Neural progenitor cell (in vitro differentiated cells): ENCODE data around the gene PRRT3. TPM values are rescaled to one million over a fixed set of nuclear protein-coding genes. Genes with fewer than 3 reads are reported as not detected.

ENCODE experiments used
- DNase-seq: peaks from one replicate; pipeline ENCODE4 v3.0.0-alpha.2; 2016; ENCODE audit warnings: low spot score
- H2AFZ ChIP-seq: fragments of 200-600 bp; sonication (generic); replicated peaks from 2 replicates; pipeline ENCODE4 v1.6.1; 2016; ENCODE audit warnings: antibody characterized with exemption
- H3F3A ChIP-seq: fragments of 200-600 bp; sonication (generic); 2 replicates; pipeline ENCODE4 v1.6.1; 2016; ENCODE audit warnings: antibody characterized with exemption, low read depth
- H3K27ac ChIP-seq: fragments of 200-600 bp; sonication (generic); 2 replicates; pipeline ENCODE4 v1.5.1; 2016; ENCODE audit warnings: mild to moderate bottlenecking
- H3K27me3 ChIP-seq: fragments of 200-600 bp; sonication (generic); 2 replicates; pipeline ENCODE4 v1.6.1; 2016; ENCODE audit warnings: mild to moderate bottlenecking, moderate library complexity
- H3K36me3 ChIP-seq: fragments of 200-600 bp; sonication (generic); 2 replicates; pipeline ENCODE4 v1.5.1; 2016
- H3K4me1 ChIP-seq: fragments of 200-600 bp; sonication (generic); 2 replicates; pipeline ENCODE4 v1.6.1; 2016; ENCODE audit warnings: mixed run types
- H3K4me2 ChIP-seq: fragments of 200-600 bp; sonication (generic); 2 replicates; pipeline ENCODE4 v1.6.1; 2016
- H3K4me3 ChIP-seq: fragments of 200-600 bp; sonication (generic); 2 replicates; pipeline ENCODE4 v1.5.1; 2016
- H3K79me2 ChIP-seq: fragments of 200-600 bp; sonication (generic); 2 replicates; pipeline ENCODE4 v1.6.1; 2016; ENCODE audit warnings: low read depth
- H3K9ac ChIP-seq: fragments of 200-600 bp; sonication (generic); 2 replicates; pipeline ENCODE4 v1.6.1; 2016
- H3K9me3 ChIP-seq: fragments of 200-600 bp; sonication (generic); 2 replicates; pipeline ENCODE4 v1.5.1; 2016; ENCODE audit warnings: low read depth
- H4K20me1 ChIP-seq: fragments of 200-600 bp; sonication (generic); 2 replicates; pipeline ENCODE4 v1.6.1; 2016; ENCODE audit warnings: low read depth
- H3K27ac Mint-ChIP-seq: 3 replicates; pipeline ENCODE4 v1.8.0; 2021; ENCODE audit warnings: mixed read lengths
- H3K27me3 Mint-ChIP-seq: 2 replicates; pipeline ENCODE4 v1.8.0; 2022; ENCODE audit warnings: low read depth, mild to moderate bottlenecking, inconsistent platforms, moderate library complexity, mixed read lengths; ENCODE audit not compliant: insufficient read depth
- H3K36me3 Mint-ChIP-seq: 3 replicates; pipeline ENCODE4 v1.8.0; 2021; ENCODE audit warnings: mixed read lengths
- H3K4me1 Mint-ChIP-seq: 3 replicates; pipeline ENCODE4 v1.8.0; 2021; ENCODE audit warnings: mixed read lengths
- H3K4me3 Mint-ChIP-seq: 3 replicates; pipeline ENCODE4 v1.8.0; 2021; ENCODE audit warnings: mild to moderate bottlenecking, moderate library complexity, mixed read lengths
- H3K9me3 Mint-ChIP-seq: 3 replicates; pipeline ENCODE4 v1.8.0; 2020; ENCODE audit warnings: mixed read lengths
- EZH2 ChIP-seq: fragments of 200-600 bp; sonication (generic); IDR thresholded peaks from 2 replicates; pipeline ENCODE4 v1.6.1; 2017; ENCODE audit warnings: antibody characterized with exemption, mild to moderate bottlenecking, moderate library complexity
- EZH2phosphoT487 ChIP-seq: fragments of 200-600 bp; sonication (generic); IDR thresholded peaks from 2 replicates; pipeline ENCODE4 v1.6.1; 2017; ENCODE audit warnings: antibody characterized with exemption
- total RNA-seq: library from RNA; depleted of rRNA; stranded (reverse); fragments of >200 nt; gene quantifications from 2 replicates; pipeline ENCODE4 v1.2.3, GENCODE V29; 2015; ENCODE audit warnings: low replicate concordance
- TF ChIP-seq, protein P1 (sequence below): fragments of 200-600 bp; sonication (generic); IDR thresholded peaks from 2 replicates; pipeline ENCODE4 v1.5.1; 2017; ENCODE audit warnings: antibody characterized with exemption, mild to moderate bottlenecking

PRRT3 gene
- total RNA-seq, 1 donor from 2014 or later, result 2.6 TPM

DNA sequence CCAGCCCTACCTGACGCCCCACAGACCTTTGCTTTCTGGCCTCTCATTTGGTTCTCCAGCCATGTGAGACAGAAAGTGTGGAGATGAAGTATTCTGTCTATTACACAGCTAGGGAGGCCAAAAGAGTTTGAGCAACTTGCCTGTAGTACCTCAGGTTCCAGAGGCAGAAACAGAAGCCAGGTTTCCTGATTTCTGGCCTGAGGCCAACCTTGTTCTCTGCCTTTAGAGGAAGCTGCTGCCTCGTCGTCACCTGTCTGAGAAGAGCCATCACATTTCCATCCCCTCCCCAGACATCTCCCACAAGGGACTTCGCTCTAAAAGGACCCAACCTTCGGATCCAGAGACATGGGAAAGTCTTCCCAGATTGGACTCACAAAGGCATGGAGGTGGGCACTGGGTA lies 45.7 kb downstream of the PRRT3 start:
- H3K4me3 Mint-ChIP-seq, result no peak overlapping the region
- peaks cover 5% of the 10 kb centered on the region for H3K27me3 Mint-ChIP-seq
- H3F3A ChIP-seq, result no peaks in the 10 kb centered on the region
- H3K9me3 Mint-ChIP-seq, result no peaks in the 10 kb centered on the region
- TF ChIP-seq, protein P1, sequence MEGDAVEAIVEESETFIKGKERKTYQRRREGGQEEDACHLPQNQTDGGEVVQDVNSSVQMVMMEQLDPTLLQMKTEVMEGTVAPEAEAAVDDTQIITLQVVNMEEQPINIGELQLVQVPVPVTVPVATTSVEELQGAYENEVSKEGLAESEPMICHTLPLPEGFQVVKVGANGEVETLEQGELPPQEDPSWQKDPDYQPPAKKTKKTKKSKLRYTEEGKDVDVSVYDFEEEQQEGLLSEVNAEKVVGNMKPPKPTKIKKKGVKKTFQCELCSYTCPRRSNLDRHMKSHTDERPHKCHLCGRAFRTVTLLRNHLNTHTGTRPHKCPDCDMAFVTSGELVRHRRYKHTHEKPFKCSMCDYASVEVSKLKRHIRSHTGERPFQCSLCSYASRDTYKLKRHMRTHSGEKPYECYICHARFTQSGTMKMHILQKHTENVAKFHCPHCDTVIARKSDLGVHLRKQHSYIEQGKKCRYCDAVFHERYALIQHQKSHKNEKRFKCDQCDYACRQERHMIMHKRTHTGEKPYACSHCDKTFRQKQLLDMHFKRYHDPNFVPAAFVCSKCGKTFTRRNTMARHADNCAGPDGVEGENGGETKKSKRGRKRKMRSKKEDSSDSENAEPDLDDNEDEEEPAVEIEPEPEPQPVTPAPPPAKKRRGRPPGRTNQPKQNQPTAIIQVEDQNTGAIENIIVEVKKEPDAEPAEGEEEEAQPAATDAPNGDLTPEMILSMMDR, result no peak
- no peak for TF ChIP-seq EZH2phosphoT487
- TF ChIP-seq EZH2, result no peak
- DNase-seq, result no peak
- H4K20me1 ChIP-seq, result no peaks in the 10 kb centered on the region
- H3K36me3 ChIP-seq, result no peaks in the 10 kb centered on the region
- H3K4me3 ChIP-seq, result no peak overlapping the region
- no peak overlapping the region for H3K9ac ChIP-seq
- H3K79me2 ChIP-seq, result no peaks in the 10 kb centered on the region
- H3K27ac Mint-ChIP-seq, result no peak overlapping the region
- H3K27me3 ChIP-seq, result no peaks in the 10 kb centered on the region
- no peaks in the 10 kb centered on the region for H3K9me3 ChIP-seq
- no peak overlapping the region for H3K4me2 ChIP-seq
- peaks cover 12% of the 10 kb centered on the region for H3K4me1 Mint-ChIP-seq
- H2AFZ ChIP-seq, result no peak overlapping the region
- H3K27ac ChIP-seq, result no peak overlapping the region
- H3K36me3 Mint-ChIP-seq, result no peaks in the 10 kb centered on the region
- H3K4me1 ChIP-seq, result no peaks in the 10 kb centered on the region

GRCh38 chr3:9903904-9904303 lies 48.3 kb downstream of the PRRT3 start:
- H3K9ac ChIP-seq, result no peak overlapping the region
- H3K27me3 Mint-ChIP-seq, result peaks cover 5% of the 10 kb centered on the region
- H3K9me3 Mint-ChIP-seq, result no peaks in the 10 kb centered on the region
- no peaks in the 10 kb centered on the region for H3F3A ChIP-seq
- peaks cover 9% of the 10 kb centered on the region for H3K4me1 Mint-ChIP-seq
- no peak for TF ChIP-seq EZH2phosphoT487
- H4K20me1 ChIP-seq, result no peaks in the 10 kb centered on the region
- no peaks in the 10 kb centered on the region for H3K9me3 ChIP-seq
- no peaks in the 10 kb centered on the region for H3K36me3 Mint-ChIP-seq
- H3K27ac ChIP-seq, result no peak overlapping the region
- H3K4me1 ChIP-seq, result no peaks in the 10 kb centered on the region
- H3K4me3 Mint-ChIP-seq, result no peak overlapping the region
- no peak for DNase-seq
- H3K27me3 ChIP-seq, result no peaks in the 10 kb centered on the region
- no peak overlapping the region for H2AFZ ChIP-seq
- no peaks in the 10 kb centered on the region for H3K79me2 ChIP-seq
- no peaks in the 10 kb centered on the region for H3K36me3 ChIP-seq
- no peak overlapping the region for H3K4me2 ChIP-seq
- H3K27ac Mint-ChIP-seq, result no peak overlapping the region
- no peak overlapping the region for H3K4me3 ChIP-seq

- H3K27me3 ChIP-seq, result no peaks in the 10 kb centered on the region
- H2AFZ ChIP-seq, result no peak overlapping the region
- H3K9ac ChIP-seq, result no peak overlapping the region
- TF ChIP-seq EZH2 (no peak), EZH2phosphoT487 (no peak)
- TF ChIP-seq, protein P1, result no peak
- no peak overlapping the region for H3K4me3 ChIP-seq
- DNase-seq, result no peak
- H4K20me1 ChIP-seq, result no peaks in the 10 kb centered on the region
- H3K27ac ChIP-seq, result no peak overlapping the region
- no peaks in the 10 kb centered on the region for H3K9me3 ChIP-seq
- no peak overlapping the region for H3K4me2 ChIP-seq
- H3K27ac Mint-ChIP-seq, result peak overlapping the region; percentile 85
- H3K4me1 Mint-ChIP-seq, result peaks cover 9% of the 10 kb centered on the region
- H3K27me3 Mint-ChIP-seq, result peaks cover 5% of the 10 kb centered on the region
- peaks cover under 1% of the 10 kb centered on the region for H3F3A ChIP-seq
- H3K9me3 Mint-ChIP-seq, result no peaks in the 10 kb centered on the region
- H3K4me3 Mint-ChIP-seq, result no peak overlapping the region
- no peaks in the 10 kb centered on the region for H3K36me3 ChIP-seq
- no peaks in the 10 kb centered on the region for H3K36me3 Mint-ChIP-seq
- no peaks in the 10 kb centered on the region for H3K4me1 ChIP-seq
- H3K79me2 ChIP-seq, result no peaks in the 10 kb centered on the region
These were observed 49.0 kb downstream of the PRRT3 start for GRCh38 chr3:9903238-9903624.

DNA sequence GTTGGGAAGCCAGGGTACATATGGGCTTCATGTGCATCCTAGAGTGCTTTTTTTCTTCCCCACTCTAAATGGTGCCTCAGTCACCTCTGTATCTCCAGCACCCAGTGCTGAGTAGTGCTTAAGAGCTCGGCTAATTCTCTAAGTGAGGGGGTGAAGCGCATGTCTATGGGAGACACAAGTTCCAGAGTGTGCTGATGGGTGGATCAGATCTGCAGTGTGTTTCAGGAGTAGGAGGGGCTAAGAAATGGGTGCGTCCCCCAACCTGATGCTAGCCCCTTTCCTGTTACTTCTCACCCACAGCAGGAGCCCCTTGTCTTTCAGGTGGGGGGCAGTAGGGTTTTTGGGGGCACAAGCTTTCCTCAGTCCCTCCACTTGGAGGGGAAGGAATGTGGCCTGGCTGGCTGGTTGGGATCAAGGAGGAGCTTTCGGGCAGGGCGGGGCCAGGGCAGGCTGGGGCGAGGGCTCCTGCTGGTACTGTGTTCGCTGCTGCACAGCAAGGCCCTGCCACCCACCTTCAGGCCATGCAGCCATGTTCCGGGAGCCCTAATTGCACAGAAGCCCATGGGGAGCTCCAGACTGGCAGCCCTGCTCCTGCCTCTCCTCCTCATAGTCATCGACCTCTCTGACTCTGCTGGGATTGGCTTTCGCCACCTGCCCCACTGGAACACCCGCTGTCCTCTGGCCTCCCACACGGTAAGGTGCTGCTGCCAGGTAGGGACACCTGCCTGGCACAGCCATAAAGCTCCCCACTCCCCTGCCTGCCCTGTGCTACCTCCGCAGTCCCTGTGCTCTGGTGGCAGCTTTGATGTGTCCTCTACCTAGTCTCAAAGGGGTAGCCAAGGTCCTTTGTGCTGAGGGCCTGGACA lies 49.6 kb downstream of the PRRT3 start, which contains the start of gene IL17RE:
Gene IL17RE, plus strand, starts transcription at position 477 of the 866 bp plus-strand sequence. Its CDS starts 85 bp downstream, at position 562.
- DNase-seq, result peak; percentile 31
- H3K4me1 ChIP-seq, result no peaks in the 10 kb centered on the region
- no peaks in the 10 kb centered on the region for H3K27me3 ChIP-seq
- peaks cover 2% of the 10 kb centered on the region for H3K27me3 Mint-ChIP-seq
- H3K4me2 ChIP-seq, result no peak within 1 kb of the TSS
- H4K20me1 ChIP-seq, result no peaks in the 10 kb centered on the region
- H3K36me3 ChIP-seq, result no peaks in the 10 kb centered on the region
- peaks cover 9% of the 10 kb centered on the region for H3K4me1 Mint-ChIP-seq
- no peak within 1 kb of the TSS for H3K4me3 ChIP-seq
- no peak within 1 kb of the TSS for H3K27ac ChIP-seq
- TF ChIP-seq EZH2phosphoT487, result no peak
- TF ChIP-seq EZH2, result no peak
- TF ChIP-seq, protein P1, result no peak
- H3K4me3 Mint-ChIP-seq, result no peak within 1 kb of the TSS
- H3K27ac Mint-ChIP-seq, result peak within 1 kb of the TSS; percentile 85
- H2AFZ ChIP-seq, result peak within 1 kb of the TSS; percentile 39
- peaks cover 7% of the 10 kb centered on the region for H3F3A ChIP-seq
- H3K79me2 ChIP-seq, result no peaks in the 10 kb centered on the region
- H3K36me3 Mint-ChIP-seq, result no peaks in the 10 kb centered on the region
- no peak within 1 kb of the TSS for H3K9ac ChIP-seq
- no peaks in the 10 kb centered on the region for H3K9me3 ChIP-seq
- no peaks in the 10 kb centered on the region for H3K9me3 Mint-ChIP-seq
